Pancreas (tissue), 10 donors: ENCODE data around the gene COL21A1. TPM values are rescaled to one million over a fixed set of nuclear protein-coding genes. Genes with fewer than 3 reads are reported as not detected.

Experiments used
- ATAC-seq, 4 donors: fragments of 200-7000 bp; cut with Tn5 transposase; one replicate each; pipeline versions ENCODE4 v1.8.0 to v1.9.1; 2020; ENCODE audit warnings: mild to moderate bottlenecking in 4 of 4, moderate library complexity in 4 of 4
- DNase-seq, 6 donors: peaks; one replicate each; pipeline ENCODE4 v3.0.0-alpha.2; 2020
- FAIRE-seq: peaks from 2 replicates; lab custom pipeline; 2012; peaks lifted over from hg19 to GRCh38; lab: Jason Lieb, UNC
- H3K27ac ChIP-seq, 4 donors: fragments of 200-600 bp; sonication (generic); 1 replicate in 3 of 4; 2 replicates in 1 of 4; pipeline versions ENCODE4 v1.5.0 to v1.8.0; 2020
- H3K27me3 ChIP-seq, 4 donors: fragments of 200-600 bp; one replicate each; pipeline ENCODE4 v1.8.0; 2021
- H3K36me3 ChIP-seq, 3 donors: fragments of 200-600 bp; sonication (generic) in 1 of 3; one replicate each; pipeline versions ENCODE4 v1.5.0 to v1.8.0; 2020 to 2021
- H3K4me1 ChIP-seq, 3 donors: fragments of 200-600 bp; one replicate each; pipeline ENCODE4 v1.8.0; 2021
- H3K4me3 ChIP-seq, 4 donors: fragments of 200-600 bp; sonication (generic) in 2 of 4; one replicate each; pipeline versions ENCODE4 v1.5.0 to v1.8.0; 2020 to 2021
- H3K9me3 ChIP-seq, 4 donors: fragments of 200-600 bp; one replicate each; pipeline ENCODE4 v1.8.0; 2021
- WGBS, 2 donors: extraction: QIAGEN DNeasy Blood & Tissue Kit; methylation state at CpG; one replicate each; pipeline ENCODE4 v1.1.7; 2013; 5-methylcytosine and 5-hydroxymethylcytosine counted together
- intact Hi-C, 3 donors: fragments of 100-400 bp; cut with DNase I; formaldehyde crosslinking; loops; one replicate each; pipeline versions ENCODE4 v1.11.1 to v1.14.2; 2022
- polyA plus RNA-seq, 2 donors: library from polyadenylated mRNA; stranded (reverse); fragments of 200-250 nt; gene quantifications; one replicate each; pipeline ENCODE4 v1.2.3, GENCODE V29; 2013
- total RNA-seq, 6 donors: library from RNA; stranded (reverse); fragmentation: NEBNext Ultra II Directional in 4 of 6; extraction: Animal tissue kit (Norgen Biotek cat#: 25700) in 4 of 6; gene quantifications; one replicate each; pipeline versions ENCODE4 v1.2.1 to v1.2.4, GENCODE V29; 2021 to 2023
- TF ChIP-seq, protein P1 (sequence below), 4 donors: fragments of 200-600 bp; sonication (generic) in 3 of 4; IDR thresholded peaks; one replicate each; pipeline versions ENCODE4 v1.5.0 to v1.8.0; 2021; ENCODE audit warnings: antibody characterized with exemption in 4 of 4
- donor health status: healthy with polysubstance abuse.
- donor health status: DM: no; HTN: no; CAD: no; lungs with moderate emphysema.
- donor health status: DM: no; HTN: no; CAD: no.
- donor health status: control.
- donor health status: control.
- donor health status: Bipolar disorder and iron deficiency.
- donor health status: DM: yes; HTN: yes; CAD: no.
- donor health status: DM: no; HTN: no; CAD: no.
- donor health status: DM: no; HTN: no; CAD: no.
- donor health status: DM: yes; HTN: yes; CAD: no.

Gene COL21A1
- total and polyA plus RNA-seq, 8 donors, result 0.28 to 1.8 (median 0.60) TPM

DNA sequence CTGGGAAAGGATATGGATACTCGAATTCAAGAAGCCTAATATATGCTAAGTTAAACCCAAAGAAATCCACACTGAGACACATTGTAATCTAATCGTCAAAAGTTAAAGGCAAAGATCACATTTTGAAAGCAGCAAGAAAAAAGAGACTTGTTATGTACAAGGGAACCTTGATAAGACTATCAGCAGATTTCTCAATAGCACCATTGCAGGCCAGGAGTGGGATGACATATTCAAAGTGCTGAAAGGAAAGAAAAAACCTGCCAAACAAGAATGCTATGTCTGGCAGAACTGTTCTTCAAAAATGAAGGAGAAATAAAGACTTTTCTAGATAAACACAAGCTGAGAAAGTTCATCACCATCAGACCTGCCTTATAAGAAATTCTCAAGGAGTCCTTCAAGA is 75.2 kb downstream of the COL21A1 start:
- H3K36me3 ChIP-seq, result no peaks in the 10 kb centered on the region
- TF ChIP-seq, protein P1, sequence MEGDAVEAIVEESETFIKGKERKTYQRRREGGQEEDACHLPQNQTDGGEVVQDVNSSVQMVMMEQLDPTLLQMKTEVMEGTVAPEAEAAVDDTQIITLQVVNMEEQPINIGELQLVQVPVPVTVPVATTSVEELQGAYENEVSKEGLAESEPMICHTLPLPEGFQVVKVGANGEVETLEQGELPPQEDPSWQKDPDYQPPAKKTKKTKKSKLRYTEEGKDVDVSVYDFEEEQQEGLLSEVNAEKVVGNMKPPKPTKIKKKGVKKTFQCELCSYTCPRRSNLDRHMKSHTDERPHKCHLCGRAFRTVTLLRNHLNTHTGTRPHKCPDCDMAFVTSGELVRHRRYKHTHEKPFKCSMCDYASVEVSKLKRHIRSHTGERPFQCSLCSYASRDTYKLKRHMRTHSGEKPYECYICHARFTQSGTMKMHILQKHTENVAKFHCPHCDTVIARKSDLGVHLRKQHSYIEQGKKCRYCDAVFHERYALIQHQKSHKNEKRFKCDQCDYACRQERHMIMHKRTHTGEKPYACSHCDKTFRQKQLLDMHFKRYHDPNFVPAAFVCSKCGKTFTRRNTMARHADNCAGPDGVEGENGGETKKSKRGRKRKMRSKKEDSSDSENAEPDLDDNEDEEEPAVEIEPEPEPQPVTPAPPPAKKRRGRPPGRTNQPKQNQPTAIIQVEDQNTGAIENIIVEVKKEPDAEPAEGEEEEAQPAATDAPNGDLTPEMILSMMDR (IDR thresholded peaks at IDR 0.05), result no peak
- no peaks in the 10 kb centered on the region for H3K9me3 ChIP-seq
- H3K4me3 ChIP-seq, result no peak overlapping the region
- no peaks in the 10 kb centered on the region for H3K4me1 ChIP-seq
- no peaks in the 10 kb centered on the region for H3K27me3 ChIP-seq
- FAIRE-seq (no peak), DNase-seq (no peak), ATAC-seq (no peak)
- no peak overlapping the region for H3K27ac ChIP-seq
- intact Hi-C loops, result no loop called here
- 64 to 70% methylated on average over 2 of the region's 2 CpGs for WGBS, 2 donors

DNA sequence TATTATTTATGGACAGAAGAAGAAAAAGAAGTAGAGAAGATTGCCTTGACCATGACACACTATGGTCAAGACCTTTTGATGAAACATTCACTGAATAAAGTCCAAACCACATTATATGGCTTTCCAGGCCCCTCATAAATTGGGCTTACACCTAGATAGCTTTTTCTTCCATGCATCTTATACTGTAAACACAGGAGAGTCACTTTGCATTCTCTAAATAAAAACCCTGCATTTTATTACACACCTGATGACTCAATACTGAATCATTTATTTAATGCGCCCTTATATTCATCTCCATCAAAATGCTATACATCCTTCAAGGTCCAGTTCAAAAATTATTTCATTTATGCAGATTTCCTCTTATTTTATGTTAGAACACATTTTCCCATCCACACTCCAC is 78.0 kb downstream of the COL21A1 start:
- no peaks in the 10 kb centered on the region for H3K4me1 ChIP-seq
- H3K36me3 ChIP-seq, result no peaks in the 10 kb centered on the region
- TF ChIP-seq, protein P1 (IDR thresholded peaks at IDR 0.05), result no peak
- WGBS, 2 donors, result 77 to 90% methylated on average over 1 of the region's 1 CpG
- H3K27me3 ChIP-seq, result no peaks in the 10 kb centered on the region
- FAIRE-seq (no peak), DNase-seq (no peak), ATAC-seq (no peak)
- no peak overlapping the region for H3K27ac ChIP-seq
- intact Hi-C loops, result no loop called here
- no peaks in the 10 kb centered on the region for H3K9me3 ChIP-seq
- no peak overlapping the region for H3K4me3 ChIP-seq

DNA sequence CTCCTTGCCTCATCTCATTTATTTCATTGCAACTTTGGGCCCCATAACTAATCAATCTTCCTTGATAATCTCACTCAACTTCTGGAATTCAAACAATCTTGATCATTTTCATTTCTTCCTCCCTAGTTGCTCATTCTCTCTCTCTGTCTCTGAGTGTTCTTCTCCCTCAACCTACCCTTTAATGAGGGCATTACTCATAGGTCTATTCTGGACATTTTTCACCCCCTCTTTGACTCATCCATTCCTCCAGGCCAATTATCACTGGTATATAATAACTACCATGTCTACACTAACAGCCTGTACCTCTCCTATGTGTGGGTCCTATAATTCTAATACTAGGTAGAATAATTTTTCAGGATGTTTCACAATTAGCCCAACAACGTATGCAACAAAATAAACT is 78.8 kb downstream of the COL21A1 start:
- ATAC-seq (no peak), FAIRE-seq (no peak), DNase-seq (no peak)
- Histone ChIP-seq H3K4me1 (no peaks in the 10 kb centered on the region), H3K27me3 (no peaks in the 10 kb centered on the region), H3K4me3 (no peak overlapping the region), H3K9me3 (no peaks in the 10 kb centered on the region), H3K36me3 (no peaks in the 10 kb centered on the region), H3K27ac (no peak overlapping the region)
- TF ChIP-seq, protein P1 (IDR thresholded peaks at IDR 0.05), result no peak
- WGBS, 2 donors, result 22 to 24% methylated on average over 1 of the region's 1 CpG
- intact Hi-C loops, result no loop called here

DNA sequence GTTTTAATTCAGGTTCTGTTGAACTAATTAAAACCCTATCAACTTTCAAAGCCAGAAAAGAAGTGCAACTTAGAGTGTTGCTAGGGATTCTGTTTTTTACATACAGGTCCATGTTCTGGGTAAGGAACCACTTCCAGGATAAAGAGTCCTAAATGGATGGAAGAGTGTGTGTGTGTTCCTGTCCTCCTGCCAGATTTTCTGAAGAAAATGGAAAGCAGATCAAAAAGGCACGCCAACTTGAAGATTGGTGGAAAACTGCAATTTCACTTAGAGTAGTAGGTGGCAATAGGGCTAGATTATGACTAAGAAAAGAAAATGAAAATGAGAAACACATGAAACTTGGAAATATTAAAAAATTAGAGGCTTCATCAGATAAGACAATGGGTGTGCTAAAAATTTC is 85.3 kb downstream of the COL21A1 start:
- ATAC-seq (no peak), FAIRE-seq (no peak), DNase-seq (no peak)
- no peak overlapping the region for H3K4me3 ChIP-seq
- no peaks in the 10 kb centered on the region for H3K36me3 ChIP-seq
- no peaks in the 10 kb centered on the region for H3K27me3 ChIP-seq
- H3K4me1 ChIP-seq, result no peaks in the 10 kb centered on the region
- no peaks in the 10 kb centered on the region for H3K9me3 ChIP-seq
- intact Hi-C loops, result no loop called here
- no peak overlapping the region for H3K27ac ChIP-seq
- WGBS, 2 donors, result 71 to 87% methylated on average over 1 of the region's 1 CpG
- TF ChIP-seq, protein P1 (IDR thresholded peaks at IDR 0.05), result no peak

DNA sequence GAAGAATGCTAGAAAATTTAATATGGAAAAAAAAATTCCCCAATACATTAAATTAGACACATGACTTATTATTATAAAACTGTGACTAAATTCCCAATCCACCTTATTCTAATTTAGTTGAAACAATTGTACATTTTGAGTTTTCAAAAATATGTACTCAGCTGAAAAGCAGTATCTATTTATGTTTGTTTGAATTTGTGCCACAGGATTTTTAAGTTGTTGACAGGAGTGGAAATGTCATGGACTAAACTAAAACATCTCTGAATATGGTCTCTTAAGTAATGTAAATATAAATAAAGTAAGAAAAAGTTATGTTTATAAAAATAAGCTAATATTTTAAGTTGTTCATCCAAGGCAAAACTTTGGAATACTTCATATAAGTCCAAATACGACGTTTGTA is 86.9 kb downstream of the COL21A1 start:
- intact Hi-C loops, result no loop called here
- DNase-seq (no peak), ATAC-seq (no peak), FAIRE-seq (no peak)
- H3K4me3 ChIP-seq, result no peak overlapping the region
- no peak overlapping the region for H3K27ac ChIP-seq
- no peaks in the 10 kb centered on the region for H3K4me1 ChIP-seq
- no peaks in the 10 kb centered on the region for H3K9me3 ChIP-seq
- H3K27me3 ChIP-seq, result no peaks in the 10 kb centered on the region
- WGBS, 2 donors, result 68 to 83% methylated on average over 2 of the region's 2 CpGs
- TF ChIP-seq, protein P1 (IDR thresholded peaks at IDR 0.05), result no peak
- no peaks in the 10 kb centered on the region for H3K36me3 ChIP-seq
